ENCODE data around the gene KCNS3.

KCNS3 gene

GRCh38 chr2:17933256-17933655, 54.8 kb downstream of the KCNS3 start:
- Histone ChIP-seq H3K4me3 (ENCODE audit: low read depth, low read length, poor library complexity, severe bottlenecking) (no peak overlapping the region), H3K9ac (ENCODE audit: low read length) (no peak overlapping the region), H3K4me1 (ENCODE audit: insufficient read depth, low read length, severe bottlenecking) (no peaks in the 10 kb centered on the region), H3K9me3 (ENCODE audit: low read length) (no peaks in the 10 kb centered on the region), H3K27ac (ENCODE audit: low read depth, low read length, poor library complexity, severe bottlenecking) (no peak overlapping the region), H3K4me2 (ENCODE audit: low read length) (no peak overlapping the region), H2AFZ (ENCODE audit: low read length) (no peak overlapping the region), H3K9me2 (ENCODE audit: low read depth, low read length) (no peaks in the 10 kb centered on the region), H3F3A (ENCODE audit: insufficient read depth, low read length) (no peaks in the 10 kb centered on the region), H3K27me3 (ENCODE audit: insufficient read depth, low read length) (no peaks in the 10 kb centered on the region), H4K20me1 (ENCODE audit: insufficient read depth, low read length) (no peaks in the 10 kb centered on the region), H3K36me3 (ENCODE audit: insufficient read depth, low read length) (no peaks in the 10 kb centered on the region), H3K79me2 (ENCODE audit: insufficient read depth, low read length) (no peaks in the 10 kb centered on the region)
- TF ChIP-seq EZH2 (IDR thresholded peaks at IDR 0.05; ENCODE audit: borderline replicate concordance, low read length): no peak
- TF ChIP-seq, protein P1, sequence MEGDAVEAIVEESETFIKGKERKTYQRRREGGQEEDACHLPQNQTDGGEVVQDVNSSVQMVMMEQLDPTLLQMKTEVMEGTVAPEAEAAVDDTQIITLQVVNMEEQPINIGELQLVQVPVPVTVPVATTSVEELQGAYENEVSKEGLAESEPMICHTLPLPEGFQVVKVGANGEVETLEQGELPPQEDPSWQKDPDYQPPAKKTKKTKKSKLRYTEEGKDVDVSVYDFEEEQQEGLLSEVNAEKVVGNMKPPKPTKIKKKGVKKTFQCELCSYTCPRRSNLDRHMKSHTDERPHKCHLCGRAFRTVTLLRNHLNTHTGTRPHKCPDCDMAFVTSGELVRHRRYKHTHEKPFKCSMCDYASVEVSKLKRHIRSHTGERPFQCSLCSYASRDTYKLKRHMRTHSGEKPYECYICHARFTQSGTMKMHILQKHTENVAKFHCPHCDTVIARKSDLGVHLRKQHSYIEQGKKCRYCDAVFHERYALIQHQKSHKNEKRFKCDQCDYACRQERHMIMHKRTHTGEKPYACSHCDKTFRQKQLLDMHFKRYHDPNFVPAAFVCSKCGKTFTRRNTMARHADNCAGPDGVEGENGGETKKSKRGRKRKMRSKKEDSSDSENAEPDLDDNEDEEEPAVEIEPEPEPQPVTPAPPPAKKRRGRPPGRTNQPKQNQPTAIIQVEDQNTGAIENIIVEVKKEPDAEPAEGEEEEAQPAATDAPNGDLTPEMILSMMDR (IDR thresholded peaks at IDR 0.05; ENCODE audit: low read length): no peak

GRCh38 chr2:17934721-17935120, 56.3 kb downstream of the KCNS3 start:
- H3K27me3 ChIP-seq (ENCODE audit: insufficient read depth, low read length): no peaks in the 10 kb centered on the region
- H3K9me2 ChIP-seq (ENCODE audit: low read depth, low read length): no peaks in the 10 kb centered on the region
- no peaks in the 10 kb centered on the region for H4K20me1 ChIP-seq (ENCODE audit: insufficient read depth, low read length)
- no peaks in the 10 kb centered on the region for H3K9me3 ChIP-seq (ENCODE audit: low read length)
- no peaks in the 10 kb centered on the region for H3K36me3 ChIP-seq (ENCODE audit: insufficient read depth, low read length)
- no peak overlapping the region for H3K4me3 ChIP-seq (ENCODE audit: low read depth, low read length, poor library complexity, severe bottlenecking)
- no peaks in the 10 kb centered on the region for H3K79me2 ChIP-seq (ENCODE audit: insufficient read depth, low read length)
- TF ChIP-seq, protein P1 (IDR thresholded peaks at IDR 0.05; ENCODE audit: low read length): no peak
- TF ChIP-seq EZH2 (IDR thresholded peaks at IDR 0.05; ENCODE audit: borderline replicate concordance, low read length): no peak
- no peak overlapping the region for H3K9ac ChIP-seq (ENCODE audit: low read length)
- H3K27ac ChIP-seq (ENCODE audit: low read depth, low read length, poor library complexity, severe bottlenecking): no peak overlapping the region
- no peaks in the 10 kb centered on the region for H3K4me1 ChIP-seq (ENCODE audit: insufficient read depth, low read length, severe bottlenecking)
- no peaks in the 10 kb centered on the region for H3F3A ChIP-seq (ENCODE audit: insufficient read depth, low read length)
- no peak overlapping the region for H3K4me2 ChIP-seq (ENCODE audit: low read length)
- H2AFZ ChIP-seq (ENCODE audit: low read length): no peak overlapping the region

- Histone ChIP-seq H3K4me1 (ENCODE audit: insufficient read depth, low read length, severe bottlenecking) (no peaks in the 10 kb centered on the region), H3K27ac (ENCODE audit: low read depth, low read length, poor library complexity, severe bottlenecking) (no peak overlapping the region), H2AFZ (ENCODE audit: low read length) (no peak overlapping the region), H3K9ac (ENCODE audit: low read length) (no peak overlapping the region), H3K36me3 (ENCODE audit: insufficient read depth, low read length) (no peaks in the 10 kb centered on the region), H3K79me2 (ENCODE audit: insufficient read depth, low read length) (no peaks in the 10 kb centered on the region), H3K27me3 (ENCODE audit: insufficient read depth, low read length) (no peaks in the 10 kb centered on the region), H3K9me3 (ENCODE audit: low read length) (no peaks in the 10 kb centered on the region), H3F3A (ENCODE audit: insufficient read depth, low read length) (no peaks in the 10 kb centered on the region), H3K9me2 (ENCODE audit: low read depth, low read length) (no peaks in the 10 kb centered on the region), H3K4me3 (ENCODE audit: low read depth, low read length, poor library complexity, severe bottlenecking) (no peak overlapping the region), H4K20me1 (ENCODE audit: insufficient read depth, low read length) (no peaks in the 10 kb centered on the region), H3K4me2 (ENCODE audit: low read length) (no peak overlapping the region)
- TF ChIP-seq EZH2 (IDR thresholded peaks at IDR 0.05; ENCODE audit: borderline replicate concordance, low read length): no peak
- TF ChIP-seq, protein P1 (IDR thresholded peaks at IDR 0.05; ENCODE audit: low read length): no peak
Measured at GRCh38 chr2:17935242-17935885, 56.9 kb downstream of the KCNS3 start.
